Liver (tissue), 9 donors: ENCODE data around the gene PCYT2. TPM values are rescaled to one million over a fixed set of nuclear protein-coding genes. Genes with fewer than 3 reads are reported as not detected.

ENCODE experiments used
- DNase-seq: peaks from one replicate; pipeline ENCODE4 v3.0.0-alpha.2; 2017; ENCODE audit warnings: low spot score
- H3K27ac ChIP-seq, 2 donors: one replicate each; pipeline ENCODE4 v1.7.0; 2013; ENCODE audit warnings: inconsistent platforms in 2 of 2, low read length in 2 of 2, control low read depth in 1 of 2, low read depth in 1 of 2, mild to moderate bottlenecking in 1 of 2
- H3K27me3 ChIP-seq, 4 donors: one replicate each; pipeline versions ENCODE4 v1.6.1 to v1.7.0; 2013; ENCODE audit warnings: low read length in 3 of 4, inconsistent platforms in 1 of 4, mild to moderate bottlenecking in 1 of 4, moderate library complexity in 1 of 4; ENCODE audit not compliant: control insufficient read depth in 4 of 4, insufficient read depth in 4 of 4
- H3K36me3 ChIP-seq, 4 donors: one replicate each; pipeline versions ENCODE4 v1.6.1 to v1.7.0; 2013; ENCODE audit warnings: low read length in 3 of 4, mild to moderate bottlenecking in 3 of 4, low read depth in 1 of 4, moderate library complexity in 1 of 4; ENCODE audit not compliant: control insufficient read depth in 4 of 4, insufficient read depth in 3 of 4
- H3K4me1 ChIP-seq, 4 donors: one replicate each; pipeline versions ENCODE4 v1.6.1 to v1.7.0; 2013; ENCODE audit warnings: low read length in 3 of 4, mild to moderate bottlenecking in 3 of 4, moderate library complexity in 1 of 4; ENCODE audit not compliant: control insufficient read depth in 4 of 4, insufficient read depth in 4 of 4
- H3K4me3 ChIP-seq, 3 donors: one replicate each; pipeline versions ENCODE4 v1.6.1 to v1.7.0; 2013; ENCODE audit warnings: low read length in 3 of 3, control low read depth in 1 of 3, low read depth in 1 of 3, mild to moderate bottlenecking in 1 of 3
- H3K9ac ChIP-seq, 2 donors: one replicate each; pipeline ENCODE4 v1.7.0; 2013; ENCODE audit warnings: low read length in 2 of 2, mild to moderate bottlenecking in 2 of 2, moderate library complexity in 2 of 2, control low read depth in 1 of 2, low read depth in 1 of 2
- H3K9me3 ChIP-seq, 4 donors: one replicate each; pipeline versions ENCODE4 v1.6.1 to v1.7.0; 2013; ENCODE audit warnings: low read length in 3 of 4; ENCODE audit not compliant: control insufficient read depth in 4 of 4
- EGR1 ChIP-seq, 2 donors: IDR thresholded peaks; 2 replicates each; pipeline ENCODE4 v1.6.1; 2016 to 2018; ENCODE audit warnings: antibody characterized with exemption in 2 of 2, low read depth in 2 of 2
- FOXA1 ChIP-seq: IDR thresholded peaks from 2 replicates; pipeline ENCODE4 v1.6.1; 2016; ENCODE audit warnings: antibody characterized with exemption
- FOXA2 ChIP-seq: IDR thresholded peaks from 2 replicates; pipeline ENCODE4 v1.6.1; 2016; ENCODE audit warnings: antibody characterized with exemption
- GABPA ChIP-seq, 2 donors: IDR thresholded peaks in 1 of 2; conservative IDR thresholded peaks in 1 of 2; 2 replicates each; pipeline ENCODE4 v1.6.1; 2016; ENCODE audit warnings: antibody characterized with exemption in 2 of 2, mild to moderate bottlenecking in 1 of 2, moderate library complexity in 1 of 2
- HNF4A ChIP-seq, 2 donors: conservative IDR thresholded peaks; 2 replicates each; pipeline ENCODE4 v1.6.1; 2016; ENCODE audit warnings: antibody characterized with exemption in 2 of 2, mild to moderate bottlenecking in 2 of 2
- HNF4G ChIP-seq: IDR thresholded peaks from 2 replicates; pipeline ENCODE4 v1.6.1; 2016; ENCODE audit warnings: antibody characterized with exemption
- JUND ChIP-seq, 2 donors: IDR thresholded peaks; 2 replicates each; pipeline ENCODE4 v1.6.1; 2016; ENCODE audit warnings: antibody characterized with exemption in 2 of 2
- NR2F2 ChIP-seq: IDR thresholded peaks from 2 replicates; pipeline ENCODE4 v1.6.1; 2016; ENCODE audit warnings: antibody characterized with exemption
- RAD21 ChIP-seq, 2 donors: IDR thresholded peaks; 2 replicates each; pipeline ENCODE4 v1.6.1; 2016; ENCODE audit warnings: antibody characterized with exemption in 2 of 2, mild to moderate bottlenecking in 2 of 2
- RXRA ChIP-seq, 2 donors: IDR thresholded peaks; 2 replicates each; pipeline ENCODE4 v1.6.1; 2017 to 2018; ENCODE audit warnings: antibody characterized with exemption in 2 of 2, mild to moderate bottlenecking in 1 of 2
- SP1 ChIP-seq: IDR thresholded peaks from 2 replicates; pipeline ENCODE4 v1.6.1; 2018; ENCODE audit warnings: antibody characterized with exemption, mild to moderate bottlenecking
- TAF1 ChIP-seq: conservative IDR thresholded peaks from 2 replicates; pipeline ENCODE4 v1.6.1; 2016; ENCODE audit warnings: antibody characterized with exemption, mild to moderate bottlenecking
- YY1 ChIP-seq: IDR thresholded peaks from 2 replicates; pipeline ENCODE4 v1.6.1; 2016; ENCODE audit warnings: antibody characterized with exemption, mild to moderate bottlenecking
- WGBS: extraction: QIAGEN DNeasy Blood & Tissue Kit; methylation state at CpG from one replicate; pipeline ENCODE4 v1.1.7; 2013; 5-methylcytosine and 5-hydroxymethylcytosine counted together
- polyA plus RNA-seq, 2 donors: library from polyadenylated mRNA; stranded (reverse) in 1 of 2; unstranded in 1 of 2; fragments of 200-250 nt in 1 of 2; fragments of >200 nt in 1 of 2; fragmentation: Nextera tagmentation in 1 of 2; extraction: Ambion mirVana in 1 of 2; gene quantifications; one replicate each; pipeline versions ENCODE4 v1.2.1 to v1.2.3, GENCODE V29; 2013 to 2015
- total RNA-seq, 2 donors: library from RNA; depleted of rRNA; stranded (reverse); fragments of >200 nt; gene quantifications; one replicate each; pipeline ENCODE4 v1.2.3, GENCODE V29; 2014
- TF ChIP-seq, protein P1 (sequence below): IDR thresholded peaks from 2 replicates; pipeline ENCODE4 v1.6.1; 2016; ENCODE audit warnings: antibody characterized with exemption
- TF ChIP-seq, protein P2 (sequence below): IDR thresholded peaks from 2 replicates; pipeline ENCODE4 v1.6.1; 2016; ENCODE audit warnings: antibody characterized with exemption
- TF ChIP-seq, protein P3 (sequence below): IDR thresholded peaks from 2 replicates; pipeline ENCODE4 v1.6.1; 2016; ENCODE audit warnings: antibody characterized with exemption
- TF ChIP-seq, protein P4 (sequence below): fragments of 150-350 bp; IDR thresholded peaks from 2 replicates; pipeline ENCODE4 v1.5.1; 2017; ENCODE audit warnings: improper control_type of control experiment, low read depth, low read length; ENCODE audit not compliant: missing input control
- TF ChIP-seq, protein P5 (sequence below): IDR thresholded peaks from 2 replicates; pipeline ENCODE4 v1.6.1; 2016; ENCODE audit warnings: antibody characterized with exemption, mild to moderate bottlenecking
- donor health status: healthy.
- donor health status: healthy.
- donor health status: healthy.
- donor health status: healthy.
- donor health status: healthy.

PCYT2 gene
- total and polyA plus RNA-seq, 4 donors, result 63.9 to 101 (median 88.4) TPM

DNA sequence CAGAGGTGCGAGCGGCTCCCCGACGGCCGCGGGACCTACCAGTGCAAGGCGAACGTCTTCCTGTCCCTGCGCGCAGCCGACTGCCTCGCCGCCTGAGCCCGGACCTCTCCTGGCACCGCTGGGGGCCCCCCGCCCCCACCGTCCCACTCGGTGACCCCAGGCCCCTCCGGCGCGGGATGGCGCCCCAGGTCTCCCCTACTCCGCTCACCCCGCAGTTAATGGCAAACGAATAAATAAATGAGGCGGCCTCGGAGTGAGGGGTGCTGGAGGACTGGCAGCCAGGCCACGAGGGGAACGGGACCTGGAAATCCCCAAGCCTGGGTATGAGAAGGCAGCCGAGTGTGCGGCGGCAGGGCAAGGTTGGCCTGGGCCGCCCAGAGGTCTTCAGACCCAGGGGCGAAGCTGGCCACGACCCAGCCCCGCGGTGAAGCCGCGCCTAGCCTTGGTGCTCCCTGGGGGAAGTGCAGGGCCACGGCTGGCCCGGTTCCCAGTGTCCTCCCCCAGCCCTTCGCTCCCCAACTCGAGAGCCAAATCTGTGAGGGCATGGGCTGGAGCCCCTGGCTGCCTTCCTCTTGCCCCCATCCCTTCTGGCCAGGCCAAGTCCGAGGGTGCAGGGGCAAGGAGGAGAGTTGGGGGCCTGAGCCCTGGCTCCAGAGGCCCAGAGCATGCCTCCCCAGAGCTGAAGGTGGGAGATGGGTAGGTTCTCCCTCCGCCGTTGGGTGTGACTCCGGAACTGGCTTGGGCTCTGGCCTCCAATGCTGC is 8.4 kb downstream of the PCYT2 start:
- H3K9me3 ChIP-seq, result no peaks in the 10 kb centered on the region
- no peaks in the 10 kb centered on the region for H3K27me3 ChIP-seq
- peaks cover 2 to 26% (median 15%) of the 10 kb centered on the region in 4 donors for H3K4me1 ChIP-seq
- no peak overlapping the region for H3K9ac ChIP-seq
- WGBS, result 25% methylated on average over 47 of the region's 47 CpGs
- DNase-seq, result no peak
- TF ChIP-seq TAF1 (no peak), JUND (IDR thresholded peaks at IDR 0.05) (no peak), EGR1 (IDR thresholded peaks at IDR 0.05; ENCODE audit: low read depth in 2 of 2) (no peak), HNF4G (no peak), HNF4A (conservative IDR thresholded peaks at IDR 0.05) (no peak), FOXA2 (no peak), SP1 (no peak), YY1 (no peak), GABPA (IDR thresholded peaks at IDR 0.05 in 1 of 2, conservative IDR thresholded peaks at IDR 0.05 in 1 of 2) (no peak), NR2F2 (no peak), RAD21 (IDR thresholded peaks at IDR 0.05) (no peak), RXRA (IDR thresholded peaks at IDR 0.05) (no peak), FOXA1 (no peak)
- TF ChIP-seq, protein P1, sequence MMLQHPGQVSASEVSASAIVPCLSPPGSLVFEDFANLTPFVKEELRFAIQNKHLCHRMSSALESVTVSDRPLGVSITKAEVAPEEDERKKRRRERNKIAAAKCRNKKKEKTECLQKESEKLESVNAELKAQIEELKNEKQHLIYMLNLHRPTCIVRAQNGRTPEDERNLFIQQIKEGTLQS, result no peak
- TF ChIP-seq, protein P2, sequence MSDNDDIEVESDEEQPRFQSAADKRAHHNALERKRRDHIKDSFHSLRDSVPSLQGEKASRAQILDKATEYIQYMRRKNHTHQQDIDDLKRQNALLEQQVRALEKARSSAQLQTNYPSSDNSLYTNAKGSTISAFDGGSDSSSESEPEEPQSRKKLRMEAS, result no peak
- TF ChIP-seq, protein P3, sequence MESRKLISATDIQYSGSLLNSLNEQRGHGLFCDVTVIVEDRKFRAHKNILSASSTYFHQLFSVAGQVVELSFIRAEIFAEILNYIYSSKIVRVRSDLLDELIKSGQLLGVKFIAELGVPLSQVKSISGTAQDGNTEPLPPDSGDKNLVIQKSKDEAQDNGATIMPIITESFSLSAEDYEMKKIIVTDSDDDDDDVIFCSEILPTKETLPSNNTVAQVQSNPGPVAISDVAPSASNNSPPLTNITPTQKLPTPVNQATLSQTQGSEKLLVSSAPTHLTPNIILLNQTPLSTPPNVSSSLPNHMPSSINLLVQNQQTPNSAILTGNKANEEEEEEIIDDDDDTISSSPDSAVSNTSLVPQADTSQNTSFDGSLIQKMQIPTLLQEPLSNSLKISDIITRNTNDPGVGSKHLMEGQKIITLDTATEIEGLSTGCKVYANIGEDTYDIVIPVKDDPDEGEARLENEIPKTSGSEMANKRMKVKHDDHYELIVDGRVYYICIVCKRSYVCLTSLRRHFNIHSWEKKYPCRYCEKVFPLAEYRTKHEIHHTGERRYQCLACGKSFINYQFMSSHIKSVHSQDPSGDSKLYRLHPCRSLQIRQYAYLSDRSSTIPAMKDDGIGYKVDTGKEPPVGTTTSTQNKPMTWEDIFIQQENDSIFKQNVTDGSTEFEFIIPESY, result no peak
- TF ChIP-seq, protein P4, sequence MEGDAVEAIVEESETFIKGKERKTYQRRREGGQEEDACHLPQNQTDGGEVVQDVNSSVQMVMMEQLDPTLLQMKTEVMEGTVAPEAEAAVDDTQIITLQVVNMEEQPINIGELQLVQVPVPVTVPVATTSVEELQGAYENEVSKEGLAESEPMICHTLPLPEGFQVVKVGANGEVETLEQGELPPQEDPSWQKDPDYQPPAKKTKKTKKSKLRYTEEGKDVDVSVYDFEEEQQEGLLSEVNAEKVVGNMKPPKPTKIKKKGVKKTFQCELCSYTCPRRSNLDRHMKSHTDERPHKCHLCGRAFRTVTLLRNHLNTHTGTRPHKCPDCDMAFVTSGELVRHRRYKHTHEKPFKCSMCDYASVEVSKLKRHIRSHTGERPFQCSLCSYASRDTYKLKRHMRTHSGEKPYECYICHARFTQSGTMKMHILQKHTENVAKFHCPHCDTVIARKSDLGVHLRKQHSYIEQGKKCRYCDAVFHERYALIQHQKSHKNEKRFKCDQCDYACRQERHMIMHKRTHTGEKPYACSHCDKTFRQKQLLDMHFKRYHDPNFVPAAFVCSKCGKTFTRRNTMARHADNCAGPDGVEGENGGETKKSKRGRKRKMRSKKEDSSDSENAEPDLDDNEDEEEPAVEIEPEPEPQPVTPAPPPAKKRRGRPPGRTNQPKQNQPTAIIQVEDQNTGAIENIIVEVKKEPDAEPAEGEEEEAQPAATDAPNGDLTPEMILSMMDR, result no peak
- TF ChIP-seq, protein P5, sequence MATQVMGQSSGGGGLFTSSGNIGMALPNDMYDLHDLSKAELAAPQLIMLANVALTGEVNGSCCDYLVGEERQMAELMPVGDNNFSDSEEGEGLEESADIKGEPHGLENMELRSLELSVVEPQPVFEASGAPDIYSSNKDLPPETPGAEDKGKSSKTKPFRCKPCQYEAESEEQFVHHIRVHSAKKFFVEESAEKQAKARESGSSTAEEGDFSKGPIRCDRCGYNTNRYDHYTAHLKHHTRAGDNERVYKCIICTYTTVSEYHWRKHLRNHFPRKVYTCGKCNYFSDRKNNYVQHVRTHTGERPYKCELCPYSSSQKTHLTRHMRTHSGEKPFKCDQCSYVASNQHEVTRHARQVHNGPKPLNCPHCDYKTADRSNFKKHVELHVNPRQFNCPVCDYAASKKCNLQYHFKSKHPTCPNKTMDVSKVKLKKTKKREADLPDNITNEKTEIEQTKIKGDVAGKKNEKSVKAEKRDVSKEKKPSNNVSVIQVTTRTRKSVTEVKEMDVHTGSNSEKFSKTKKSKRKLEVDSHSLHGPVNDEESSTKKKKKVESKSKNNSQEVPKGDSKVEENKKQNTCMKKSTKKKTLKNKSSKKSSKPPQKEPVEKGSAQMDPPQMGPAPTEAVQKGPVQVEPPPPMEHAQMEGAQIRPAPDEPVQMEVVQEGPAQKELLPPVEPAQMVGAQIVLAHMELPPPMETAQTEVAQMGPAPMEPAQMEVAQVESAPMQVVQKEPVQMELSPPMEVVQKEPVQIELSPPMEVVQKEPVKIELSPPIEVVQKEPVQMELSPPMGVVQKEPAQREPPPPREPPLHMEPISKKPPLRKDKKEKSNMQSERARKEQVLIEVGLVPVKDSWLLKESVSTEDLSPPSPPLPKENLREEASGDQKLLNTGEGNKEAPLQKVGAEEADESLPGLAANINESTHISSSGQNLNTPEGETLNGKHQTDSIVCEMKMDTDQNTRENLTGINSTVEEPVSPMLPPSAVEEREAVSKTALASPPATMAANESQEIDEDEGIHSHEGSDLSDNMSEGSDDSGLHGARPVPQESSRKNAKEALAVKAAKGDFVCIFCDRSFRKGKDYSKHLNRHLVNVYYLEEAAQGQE, result no peak
- H3K36me3 ChIP-seq, result peaks cover 3 to 45% (median 23%) of the 10 kb centered on the region in 4 donors
- H3K4me3 ChIP-seq, result peak overlapping the region in 1 of 3 donors; percentile 32
- no peak overlapping the region for H3K27ac ChIP-seq
